K562 (cell line): ENCODE data around the gene THAP5. TPM values are rescaled to one million over a fixed set of nuclear protein-coding genes. Genes with fewer than 3 reads are reported as not detected.

ENCODE experiments used
- CBFA2T2 ChIP-seq: fragments of 450-650 bp; conservative IDR thresholded peaks from 2 replicates; pipeline ENCODE4 v1.6.1; 2017; ENCODE audit warnings: mild to moderate bottlenecking
- CTBP1 ChIP-seq: fragments of 450-650 bp; IDR thresholded peaks from 2 replicates; pipeline ENCODE4 v1.6.1; 2016; ENCODE audit warnings: borderline replicate concordance
- EHMT2 ChIP-seq: fragments of 450-650 bp; IDR thresholded peaks from 2 replicates; pipeline ENCODE4 v1.6.1; 2018; ENCODE audit warnings: antibody characterized with exemption
- ETS2 ChIP-seq: IDR thresholded peaks from 2 replicates; pipeline ENCODE4 v1.6.1; 2016; ENCODE audit warnings: borderline replicate concordance, missing genetic modification characterization, mild to moderate bottlenecking, moderate library complexity, missing compliant biosample characterization; ENCODE audit not compliant: poor library complexity, severe bottlenecking
- HOMEZ ChIP-seq: fragments of 250-450 bp; sonication (Bioruptor Pico); IDR thresholded peaks from 2 replicates; pipeline ENCODE4 v1.4.0; 2020; ENCODE audit warnings: mild to moderate bottlenecking, moderate library complexity
- IRF1 ChIP-seq: sonication (generic); formaldehyde crosslinking; IDR thresholded peaks from 2 replicates; pipeline ENCODE4 v1.8.0; 2022; ENCODE audit warnings: missing genetic modification reagents, mild to moderate bottlenecking, borderline replicate concordance
- KLF16 ChIP-seq: IDR thresholded peaks from 2 replicates; pipeline ENCODE4 v1.6.1; 2016; ENCODE audit warnings: antibody characterized with exemption
- MCM3 ChIP-seq: fragments of 450-650 bp; IDR thresholded peaks from 2 replicates; pipeline ENCODE4 v1.6.1; 2016
- NFE2 ChIP-seq: IDR thresholded peaks from 2 replicates; pipeline ENCODE4 v1.6.1; 2014; ENCODE audit warnings: antibody characterized with exemption, low read depth
- RFX5 ChIP-seq: IDR thresholded peaks from 2 replicates; pipeline ENCODE4 v1.6.1; 2011; ENCODE audit warnings: low read depth, mild to moderate bottlenecking, improper control_type of control experiment, low read length
- ZNF12 ChIP-seq: sonication (generic); formaldehyde crosslinking; IDR thresholded peaks from 2 replicates; pipeline ENCODE4 v1.4.0; 2020; ENCODE audit warnings: mild to moderate bottlenecking, missing genetic modification reagents
- ZNF354B ChIP-seq: fragments of 250-450 bp; sonication (Bioruptor Pico); IDR thresholded peaks from 2 replicates; pipeline ENCODE4 v1.4.0; 2020
- ZNF445 ChIP-seq: fragments of 250-450 bp; sonication (Bioruptor Pico); IDR thresholded peaks from 2 replicates; pipeline ENCODE4 v1.4.0; 2020; ENCODE audit warnings: low read depth, mild to moderate bottlenecking, moderate library complexity
- ZNF507 ChIP-seq: conservative IDR thresholded peaks from 2 replicates; pipeline ENCODE4 v1.6.1; 2017; ENCODE audit warnings: missing genetic modification characterization, missing compliant biosample characterization
- polyA plus RNA-seq, 8 experiments: library from polyadenylated mRNA; depleted of rRNA in 4 of 8; stranded (reverse) in 5 of 8; unstranded in 3 of 8; fragments of >200 nt; fragmentation: Nextera tagmentation in 2 of 8; fragmentation: Illumina TruSeq in 1 of 8; extraction: Ambion mirVana in 2 of 8; extraction: Trizol in 1 of 8; gene quantifications; 2 replicates each; pipeline versions ENCODE4 v1.2.1 to v1.2.3, GENCODE V29; 2011 to 2014; ENCODE audit warnings: inconsistent platforms in 1 of 8, missing spikeins in 1 of 8
- total RNA-seq, 7 experiments: library from RNA; depleted of rRNA in 6 of 7; stranded (reverse); fragments of >200 nt in 6 of 7; fragmentation: Illumina TruSeq in 2 of 7; extraction: Trizol in 2 of 7; gene quantifications; 2 replicates each; pipeline versions ENCODE4 v1.2.1 to v1.2.3, GENCODE V29; 2011 to 2021; ENCODE audit warnings: low replicate concordance in 1 of 7
- TF ChIP-seq, protein P1 (sequence below): IDR thresholded peaks from 2 replicates; pipeline ENCODE4 v1.6.1; 2011; ENCODE audit warnings: borderline replicate concordance, low read depth, mild to moderate bottlenecking, moderate library complexity, low read length; ENCODE audit not compliant: insufficient read depth, poor library complexity, severe bottlenecking
- TF ChIP-seq, protein P2 (sequence below): sonication (generic); IDR thresholded peaks from 2 replicates; pipeline ENCODE4 v1.6.1; 2016
- TF ChIP-seq, protein P3 (sequence below), 2 experiments: fragments of 450-650 bp; IDR thresholded peaks; 2 replicates each; pipeline ENCODE4 v1.6.1; 2016
- TF ChIP-seq, protein P4 (sequence below): fragments of 450-650 bp; formaldehyde crosslinking; IDR thresholded peaks from 2 replicates; pipeline ENCODE4 v1.4.0; 2022; ENCODE audit warnings: missing genetic modification characterization

The THAP5 gene
- total and polyA plus RNA-seq, 9 of the 15 experiments (the other 6 are each of a cell fraction or from before 2014, with no cell fraction given): 16.5 to 58.1 (median 28.2) TPM

- TF ChIP-seq, protein P1, sequence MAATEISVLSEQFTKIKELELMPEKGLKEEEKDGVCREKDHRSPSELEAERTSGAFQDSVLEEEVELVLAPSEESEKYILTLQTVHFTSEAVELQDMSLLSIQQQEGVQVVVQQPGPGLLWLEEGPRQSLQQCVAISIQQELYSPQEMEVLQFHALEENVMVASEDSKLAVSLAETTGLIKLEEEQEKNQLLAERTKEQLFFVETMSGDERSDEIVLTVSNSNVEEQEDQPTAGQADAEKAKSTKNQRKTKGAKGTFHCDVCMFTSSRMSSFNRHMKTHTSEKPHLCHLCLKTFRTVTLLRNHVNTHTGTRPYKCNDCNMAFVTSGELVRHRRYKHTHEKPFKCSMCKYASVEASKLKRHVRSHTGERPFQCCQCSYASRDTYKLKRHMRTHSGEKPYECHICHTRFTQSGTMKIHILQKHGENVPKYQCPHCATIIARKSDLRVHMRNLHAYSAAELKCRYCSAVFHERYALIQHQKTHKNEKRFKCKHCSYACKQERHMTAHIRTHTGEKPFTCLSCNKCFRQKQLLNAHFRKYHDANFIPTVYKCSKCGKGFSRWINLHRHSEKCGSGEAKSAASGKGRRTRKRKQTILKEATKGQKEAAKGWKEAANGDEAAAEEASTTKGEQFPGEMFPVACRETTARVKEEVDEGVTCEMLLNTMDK: no peak
- TF ChIP-seq CTBP1 (no peak), KLF16 (peak; percentile 35; the same call in 1 of the 2 replicates), CBFA2T2 (peak; percentile 55), ZNF12 (peak; percentile 64; the same call in 1 of the 2 replicates), NFE2 (peak; percentile 11; the same call in 1 of the 2 replicates), RFX5 (no peak), ZNF445 (0 out of 2 replicates have a peak, but pooled peaks have one; percentile 61), MCM3 (no peak), HOMEZ (CRISPR knock-in tag) (no peak), ZNF507 (tag) (no peak), ZNF354B (CRISPR knock-in tag) (no peak), EHMT2 (peak; percentile 41; the same call in 1 of the 2 replicates), ETS2 (tag) (no peak), IRF1 (CRISPR knock-in tag) (0 out of 2 replicates have a peak, but pooled peaks have one; percentile 33)
- TF ChIP-seq, protein P2, sequence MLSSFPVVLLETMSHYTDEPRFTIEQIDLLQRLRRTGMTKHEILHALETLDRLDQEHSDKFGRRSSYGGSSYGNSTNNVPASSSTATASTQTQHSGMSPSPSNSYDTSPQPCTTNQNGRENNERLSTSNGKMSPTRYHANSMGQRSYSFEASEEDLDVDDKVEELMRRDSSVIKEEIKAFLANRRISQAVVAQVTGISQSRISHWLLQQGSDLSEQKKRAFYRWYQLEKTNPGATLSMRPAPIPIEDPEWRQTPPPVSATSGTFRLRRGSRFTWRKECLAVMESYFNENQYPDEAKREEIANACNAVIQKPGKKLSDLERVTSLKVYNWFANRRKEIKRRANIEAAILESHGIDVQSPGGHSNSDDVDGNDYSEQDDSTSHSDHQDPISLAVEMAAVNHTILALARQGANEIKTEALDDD: 0 out of 2 replicates have a peak, but pooled peaks have one; percentile 31
- TF ChIP-seq, protein P3, sequence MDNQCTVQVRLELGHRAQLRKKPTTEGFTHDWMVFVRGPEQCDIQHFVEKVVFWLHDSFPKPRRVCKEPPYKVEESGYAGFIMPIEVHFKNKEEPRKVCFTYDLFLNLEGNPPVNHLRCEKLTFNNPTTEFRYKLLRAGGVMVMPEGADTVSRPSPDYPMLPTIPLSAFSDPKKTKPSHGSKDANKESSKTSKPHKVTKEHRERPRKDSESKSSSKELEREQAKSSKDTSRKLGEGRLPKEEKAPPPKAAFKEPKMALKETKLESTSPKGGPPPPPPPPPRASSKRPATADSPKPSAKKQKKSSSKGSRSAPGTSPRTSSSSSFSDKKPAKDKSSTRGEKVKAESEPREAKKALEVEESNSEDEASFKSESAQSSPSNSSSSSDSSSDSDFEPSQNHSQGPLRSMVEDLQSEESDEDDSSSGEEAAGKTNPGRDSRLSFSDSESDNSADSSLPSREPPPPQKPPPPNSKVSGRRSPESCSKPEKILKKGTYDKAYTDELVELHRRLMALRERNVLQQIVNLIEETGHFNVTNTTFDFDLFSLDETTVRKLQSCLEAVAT (IDR thresholded peaks at IDR 0.05): peak in 1 of 2 experiments; percentile 37; a peak in 2 of 4 replicates
- TF ChIP-seq, protein P4, sequence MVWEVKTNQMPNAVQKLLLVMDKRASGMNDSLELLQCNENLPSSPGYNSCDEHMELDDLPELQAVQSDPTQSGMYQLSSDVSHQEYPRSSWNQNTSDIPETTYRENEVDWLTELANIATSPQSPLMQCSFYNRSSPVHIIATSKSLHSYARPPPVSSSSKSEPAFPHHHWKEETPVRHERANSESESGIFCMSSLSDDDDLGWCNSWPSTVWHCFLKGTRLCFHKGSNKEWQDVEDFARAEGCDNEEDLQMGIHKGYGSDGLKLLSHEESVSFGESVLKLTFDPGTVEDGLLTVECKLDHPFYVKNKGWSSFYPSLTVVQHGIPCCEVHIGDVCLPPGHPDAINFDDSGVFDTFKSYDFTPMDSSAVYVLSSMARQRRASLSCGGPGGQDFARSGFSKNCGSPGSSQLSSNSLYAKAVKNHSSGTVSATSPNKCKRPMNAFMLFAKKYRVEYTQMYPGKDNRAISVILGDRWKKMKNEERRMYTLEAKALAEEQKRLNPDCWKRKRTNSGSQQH (CRISPR knock-in tag): no peak
Measured at GRCh38 chr7:108525327-108525984, 44.0 kb downstream of the THAP5 start (continued).
